H1 (cell line): ENCODE measurements around the gene CDK3. TPM values are rescaled to one million over a fixed set of nuclear protein-coding genes. Genes with fewer than 3 reads are reported as not detected.

Experiments used
- CTCF ChIA-PET: fragments of 300-600 bp; sonication (Branson Sonifier 250); formaldehyde crosslinking; loops from one replicate; lab custom pipeline; 2021; ENCODE audit not compliant: partially characterized antibody; lab: Charles Lee
- POLR2A ChIA-PET: fragments of 300-600 bp; sonication (Branson Sonifier 250); formaldehyde crosslinking; loops from one replicate; lab custom pipeline; 2021; ENCODE audit warnings: inconsistent platforms; ENCODE audit not compliant: partially characterized antibody; lab: Charles Lee
- DNase-seq, 2 experiments: peaks; one replicate each; pipeline versions ENCODE4 v3.0.0 to v3.0.0-alpha.2; 2010 to 2022; ENCODE audit warnings: low spot score in 2 of 2, low read depth in 1 of 2, mixed read lengths in 1 of 2
- FAIRE-seq: peaks from 2 replicates; lab custom pipeline; 2011; peaks lifted over from hg19 to GRCh38; lab: Jason Lieb, UNC
- H2AFZ ChIP-seq: 2 replicates; pipeline ENCODE4 v1.8.1; 2012; ENCODE audit warnings: low read length, inconsistent platforms
- H2AK5ac ChIP-seq: 2 replicates; pipeline ENCODE4 v1.6.1; 2013; ENCODE audit warnings: low read depth, low read length
- H2BK120ac ChIP-seq: replicated peaks from 2 replicates; pipeline ENCODE3; 2013; ENCODE audit warnings: low read depth, low read length, inconsistent platforms
- H2BK12ac ChIP-seq: 2 replicates; pipeline ENCODE4 v1.6.1; 2013; ENCODE audit warnings: low read depth, low read length
- H2BK15ac ChIP-seq: 2 replicates; pipeline ENCODE4 v1.6.1; 2013; ENCODE audit warnings: low read length
- H2BK20ac ChIP-seq: 2 replicates; pipeline ENCODE4 v1.6.1; 2013; ENCODE audit warnings: low read length
- H2BK5ac ChIP-seq: 2 replicates; pipeline ENCODE4 v1.6.1; 2013; ENCODE audit warnings: low read depth, low read length
- H3K14ac ChIP-seq: 2 replicates; pipeline ENCODE4 v1.6.1; 2013; ENCODE audit warnings: inconsistent platforms; ENCODE audit not compliant: insufficient read length
- H3K18ac ChIP-seq: 2 replicates; pipeline ENCODE4 v1.6.1; 2013; ENCODE audit warnings: low read length; ENCODE audit errors: extremely low read depth
- H3K23ac ChIP-seq: 2 replicates; pipeline ENCODE4 v1.6.1; 2013; ENCODE audit warnings: inconsistent platforms; ENCODE audit not compliant: insufficient read length
- H3K23me2 ChIP-seq: 2 replicates; pipeline ENCODE4 v1.6.1; 2013; ENCODE audit warnings: low read depth, low read length
- H3K27ac ChIP-seq: 2 replicates; pipeline ENCODE4 v1.6.1; 2011; ENCODE audit warnings: low read depth, low read length, inconsistent platforms
- H3K27me3 ChIP-seq, 4 experiments: replicated peaks in 1 of 4; 1 replicate in 1 of 4; 2 replicates in 3 of 4; pipeline versions ENCODE4 v1.6.1 to v1.8.1; 2011 to 2013; ENCODE audit warnings: low read length in 3 of 4, mild to moderate bottlenecking in 3 of 4, inconsistent platforms in 2 of 4, mixed read lengths in 2 of 4, moderate library complexity in 1 of 4; ENCODE audit not compliant: control insufficient read depth in 3 of 4, insufficient read depth in 3 of 4; ENCODE audit errors: extremely low read depth in 1 of 4
- H3K36me3 ChIP-seq, 4 experiments: 2 replicates each; pipeline versions ENCODE4 v1.6.1 to v1.8.1; 2011 to 2013; ENCODE audit warnings: mild to moderate bottlenecking in 4 of 4, low read length in 3 of 4, moderate library complexity in 2 of 4, control low read depth in 1 of 4, inconsistent platforms in 1 of 4; ENCODE audit not compliant: insufficient read depth in 4 of 4, control insufficient read depth in 2 of 4
- H3K4ac ChIP-seq: replicated peaks from 2 replicates; pipeline ENCODE3; 2013; ENCODE audit warnings: low read length, low read depth, mixed read lengths, inconsistent platforms; ENCODE audit not compliant: insufficient read length
- H3K4me1 ChIP-seq, 4 experiments: replicated peaks in 1 of 4; 1 replicate in 1 of 4; 2 replicates in 3 of 4; pipeline versions ENCODE4 v1.6.1 to v1.8.1; 2011 to 2013; ENCODE audit warnings: low read length in 3 of 4, inconsistent platforms in 2 of 4, mixed read lengths in 1 of 4; ENCODE audit not compliant: insufficient read depth in 4 of 4, control insufficient read depth in 3 of 4
- H3K4me2 ChIP-seq, 2 experiments: 2 replicates each; pipeline versions ENCODE4 v1.6.1 to v1.8.1; 2011 to 2013; ENCODE audit warnings: low read depth in 2 of 2, low read length in 2 of 2, control low read depth in 1 of 2, inconsistent platforms in 1 of 2, mild to moderate bottlenecking in 1 of 2; ENCODE audit not compliant: insufficient read depth in 1 of 2
- H3K4me3 ChIP-seq, 4 experiments: fragments of 200-600, 300-600 bp in 1 of 4; sonication (generic), shearing (Covaris generic), sonication (Bioruptor Twin) in 1 of 4; 2 replicates each; pipeline versions ENCODE4 v1.5.1 to v1.8.1; 2011 to 2016; ENCODE audit warnings: low read length in 4 of 4, low read depth in 3 of 4, control low read depth in 2 of 4, inconsistent platforms in 2 of 4, mild to moderate bottlenecking in 2 of 4, mixed read lengths in 1 of 4, moderate library complexity in 1 of 4; ENCODE audit not compliant: insufficient read depth in 2 of 4; ENCODE audit errors: extremely low read depth in 1 of 4
- H3K56ac ChIP-seq: replicated peaks from 2 replicates; pipeline ENCODE3; 2013; ENCODE audit warnings: low read depth, mild to moderate bottlenecking, mixed read lengths, low read length, inconsistent platforms; ENCODE audit not compliant: insufficient read length
- H3K79me1 ChIP-seq: 2 replicates; pipeline ENCODE4 v1.6.1; 2013; ENCODE audit warnings: low read depth, low read length, control low read depth
- H3K79me2 ChIP-seq, 2 experiments: 2 replicates each; pipeline versions ENCODE4 v1.6.1 to v1.8.1; 2012 to 2013; ENCODE audit warnings: low read length in 2 of 2, mild to moderate bottlenecking in 2 of 2, inconsistent platforms in 1 of 2; ENCODE audit not compliant: insufficient read depth in 2 of 2, control insufficient read depth in 1 of 2
- H3K9ac ChIP-seq, 4 experiments: replicated peaks in 1 of 4; 1 replicate in 1 of 4; 2 replicates in 3 of 4; pipeline versions ENCODE4 v1.6.1 to v1.8.1; 2011 to 2013; ENCODE audit warnings: low read depth in 3 of 4, low read length in 3 of 4, control low read depth in 2 of 4, mild to moderate bottlenecking in 2 of 4, moderate library complexity in 2 of 4, inconsistent platforms in 1 of 4; ENCODE audit errors: extremely low read depth in 1 of 4
- H3K9me3 ChIP-seq, 2 experiments: 2 replicates each; pipeline versions ENCODE4 v1.6.1 to v1.8.1; 2012 to 2013; ENCODE audit warnings: mild to moderate bottlenecking in 2 of 2, moderate library complexity in 2 of 2, control low read depth in 1 of 2, inconsistent platforms in 1 of 2, low read depth in 1 of 2, low read length in 1 of 2, mixed read lengths in 1 of 2; ENCODE audit not compliant: insufficient read depth in 2 of 2
- H4K20me1 ChIP-seq, 2 experiments: replicated peaks in 1 of 2; 2 replicates each; pipeline versions ENCODE3 to v1.8.1; 2011 to 2013; ENCODE audit warnings: inconsistent platforms in 2 of 2, low read length in 2 of 2, mild to moderate bottlenecking in 1 of 2; ENCODE audit not compliant: insufficient read depth in 2 of 2, control insufficient read depth in 1 of 2
- H4K5ac ChIP-seq: 2 replicates; pipeline ENCODE4 v1.6.1; 2013; ENCODE audit warnings: low read length, low read depth, mixed read lengths, inconsistent platforms; ENCODE audit not compliant: insufficient read length
- H4K8ac ChIP-seq: 2 replicates; pipeline ENCODE4 v1.8.0; 2013; ENCODE audit warnings: mild to moderate bottlenecking, moderate library complexity, low read length, inconsistent platforms; ENCODE audit not compliant: insufficient read depth; ENCODE audit errors: extremely low read depth
- H4K91ac ChIP-seq: replicated peaks from 2 replicates; pipeline ENCODE3; 2013; ENCODE audit warnings: low read length, mixed read lengths, inconsistent platforms; ENCODE audit not compliant: insufficient read length
- BCL11A ChIP-seq, 2 experiments: IDR thresholded peaks; one replicate each; pipeline ENCODE4 v1.6.1; 2011; ENCODE audit warnings: low read depth in 2 of 2, low read length in 2 of 2, mild to moderate bottlenecking in 2 of 2
- CHD1 ChIP-seq: IDR thresholded peaks from 2 replicates; pipeline ENCODE4 v1.6.1; 2012; ENCODE audit warnings: low read depth, low read length, improper control_type of control experiment
- E2F6 ChIP-seq: IDR thresholded peaks from 2 replicates; pipeline ENCODE4 v1.6.1; 2012; ENCODE audit warnings: inconsistent platforms
- KDM4A ChIP-seq: IDR thresholded peaks from one replicate; pipeline ENCODE4 v1.7.1; 2012; ENCODE audit warnings: low read depth, mild to moderate bottlenecking, moderate library complexity, low read length, inconsistent platforms; ENCODE audit not compliant: severe bottlenecking
- SUZ12 ChIP-seq: fragments of 200-600 bp; sonication (generic); IDR thresholded peaks from 2 replicates; pipeline ENCODE4 v1.6.1; 2012; ENCODE audit warnings: mild to moderate bottlenecking, inconsistent platforms, low read length, moderate library complexity, mixed read lengths
- TEAD4 ChIP-seq: IDR thresholded peaks from 2 replicates; pipeline ENCODE4 v1.6.1; 2012; ENCODE audit warnings: low read depth, low read length, inconsistent platforms, mixed read lengths
- WGBS, 2 experiments: shearing (Covaris generic) in 1 of 2; methylation state at CpG; one replicate each; pipeline versions ENCODE4 v1.1.6 to v1.1.7; 2013 to 2015; ENCODE audit warnings: low lambda C conversion rate in 2 of 2, mixed read lengths in 2 of 2, inconsistent platforms in 1 of 2, low coverage in 1 of 2, missing lambda C conversion rate in 1 of 2; ENCODE audit not compliant: insufficient replicate concordance in 2 of 2, insufficient coverage in 1 of 2, insufficient read length in 1 of 2; ENCODE audit errors: extremely low coverage in 1 of 2, missing lambda C conversion rate in 1 of 2; 5-methylcytosine and 5-hydroxymethylcytosine counted together
- polyA plus RNA-seq, 7 experiments: library from polyadenylated mRNA; depleted of rRNA in 3 of 7; stranded (reverse) in 5 of 7; unstranded in 2 of 7; fragments of >200 nt in 5 of 7; fragments of 200-250 nt in 2 of 7; gene quantifications; 1 replicate in 5 of 7; 2 replicates in 1 of 7; 4 replicates in 1 of 7; pipeline versions ENCODE4 v1.2.1 to v1.2.3, GENCODE V29; 2011 to 2013; ENCODE audit warnings: missing spikeins in 2 of 7, mixed read lengths in 2 of 7
- total RNA-seq: library from RNA; stranded (reverse); fragmentation: NEBNext Ultra II Directional; extraction: Animal tissue kit (Norgen Biotek cat#: 25700); gene quantifications from 2 replicates; pipeline ENCODE4 v1.2.1, GENCODE V29; 2021
- TF ChIP-seq, protein P1 (sequence below): IDR thresholded peaks from 2 replicates; pipeline ENCODE4 v1.6.1; 2011; ENCODE audit warnings: low read length, improper control_type of control experiment

The CDK3 gene
- total and polyA plus RNA-seq, 2 of the 8 experiments (the other 6 are each of a cell fraction or from before 2014, with no cell fraction given): 10.0 to 14.6 TPM

DNA sequence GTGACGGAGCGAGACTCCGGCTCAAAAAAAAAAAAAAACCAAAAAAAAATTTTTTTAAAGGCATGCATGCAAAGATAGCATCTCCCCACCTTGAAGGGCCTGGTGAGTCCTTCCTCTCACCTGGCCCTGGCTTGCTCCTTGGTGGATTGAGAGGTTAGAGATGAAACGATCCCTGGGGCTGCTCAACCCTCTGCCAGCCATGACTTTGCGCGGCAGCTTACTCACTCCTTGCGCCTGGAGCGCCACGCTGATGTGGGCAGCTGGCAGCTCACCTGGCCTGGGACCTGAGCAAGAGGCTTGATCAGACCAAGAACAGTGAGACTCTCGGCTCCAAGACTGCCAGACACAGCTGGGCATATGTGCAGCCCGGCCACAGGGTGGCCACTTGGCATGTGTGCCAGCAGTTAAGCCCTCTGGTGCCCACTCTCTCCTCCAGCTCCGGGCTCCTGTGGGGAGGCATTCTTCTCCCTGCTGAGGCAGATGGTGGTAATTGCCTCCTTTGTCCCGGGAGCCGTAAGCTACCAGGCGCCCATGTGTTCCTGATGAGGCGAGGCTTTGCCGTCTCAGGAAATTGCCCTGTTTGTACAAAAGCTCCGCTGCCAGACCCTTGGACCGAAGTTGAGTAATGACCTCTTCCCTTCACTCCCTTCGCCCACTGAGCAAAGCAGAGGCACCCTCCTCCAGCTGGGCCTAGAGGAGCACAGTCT lies 31.6 kb downstream of the CDK3 start:
- 94% methylated on average over 19 of the region's 20 CpGs; no CpG with 5 or more reads in 1 of the 2 experiments for WGBS, 2 experiments

More for the DNA sequence above, 31.6 kb downstream of the CDK3 start:
- DNase-seq (no peak), FAIRE-seq (no peak)
- no peak overlapping the region for H3K56ac ChIP-seq
- H3K14ac ChIP-seq: no peak overlapping the region
- no peak overlapping the region for H2AK5ac ChIP-seq
- H4K8ac ChIP-seq: no peak overlapping the region; the same call in 1 of the 2 replicates
- H3K4me3 ChIP-seq: no peak overlapping the region
- H2BK20ac ChIP-seq: no peak overlapping the region
- no peaks in the 10 kb centered on the region for H3K27me3 ChIP-seq
- no peak overlapping the region for H2AFZ ChIP-seq
- no peak overlapping the region for H3K27ac ChIP-seq
- H4K91ac ChIP-seq: no peak overlapping the region
- H2BK12ac ChIP-seq: peak overlapping the region; percentile 50; the same call in 1 of the 2 replicates
- CTCF ChIA-PET: interaction anchor here (0.6 to 13.7 kb wide), 9 partner anchors 9 to 1123 kb away, joined by 3 to 229 read pairs (median 4); partner anchors contain the start of gene CDK3
- H3K4me2 ChIP-seq: no peak overlapping the region
- no peaks in the 10 kb centered on the region for H3K23me2 ChIP-seq
- no peaks in the 10 kb centered on the region for H3K9me3 ChIP-seq
- H3K18ac ChIP-seq: no peak overlapping the region
- H3K79me2 ChIP-seq: no peaks in the 10 kb centered on the region
- H4K5ac ChIP-seq: no peak overlapping the region
- H3K23ac ChIP-seq: no peak overlapping the region
- H2BK5ac ChIP-seq: no peak overlapping the region; the same call in 1 of the 2 replicates
- H3K36me3 ChIP-seq: no peaks in the 10 kb centered on the region
- no peak overlapping the region for H2BK120ac ChIP-seq
- peak; percentile 28; the same call in 1 of the 2 replicates for TF ChIP-seq E2F6
- no peak for TF ChIP-seq KDM4A
- TF ChIP-seq CHD1: no peak
- no peak for TF ChIP-seq BCL11A (IDR thresholded peaks at IDR 0.05; ENCODE audit: low read depth in 2 of 2, low read length in 2 of 2)
- TF ChIP-seq TEAD4: no peak
- TF ChIP-seq SUZ12: no peak
- TF ChIP-seq, protein P1, sequence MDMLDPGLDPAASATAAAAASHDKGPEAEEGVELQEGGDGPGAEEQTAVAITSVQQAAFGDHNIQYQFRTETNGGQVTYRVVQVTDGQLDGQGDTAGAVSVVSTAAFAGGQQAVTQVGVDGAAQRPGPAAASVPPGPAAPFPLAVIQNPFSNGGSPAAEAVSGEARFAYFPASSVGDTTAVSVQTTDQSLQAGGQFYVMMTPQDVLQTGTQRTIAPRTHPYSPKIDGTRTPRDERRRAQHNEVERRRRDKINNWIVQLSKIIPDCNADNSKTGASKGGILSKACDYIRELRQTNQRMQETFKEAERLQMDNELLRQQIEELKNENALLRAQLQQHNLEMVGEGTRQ: no peak
- no peak overlapping the region for H3K4ac ChIP-seq
- no peak overlapping the region for H3K9ac ChIP-seq
- peaks cover 0 to 18% (median 8%) of the 10 kb centered on the region in 4 experiments; a peak in 6 of 7 replicates for H3K4me1 ChIP-seq
- H3K79me1 ChIP-seq: no peaks in the 10 kb centered on the region
- no peaks in the 10 kb centered on the region for H4K20me1 ChIP-seq
- peak overlapping the region; percentile 88; the same call in 1 of the 2 replicates for H2BK15ac ChIP-seq
- POLR2A ChIA-PET: interaction anchor here (0.6 to 3.0 kb wide), 4 partner anchors 48 to 460 kb away, joined by 3 to 9 read pairs (median 3); partner anchors contain the start of gene ZACN
